IMR-90 (cell line): ENCODE measurements around the gene DAAM2. TPM values are rescaled to one million over a fixed set of nuclear protein-coding genes. Genes with fewer than 3 reads are reported as not detected.

Experiments used
- ATAC-seq: fragments of 200-7000 bp; cut with Tn5 transposase; 2 replicates; pipeline ENCODE4 v1.9.1; 2020; ENCODE audit warnings: low read depth, mild to moderate bottlenecking, moderate library complexity
- BruUV-seq: library from RNA; stranded (reverse); fragments of 400-500 nt; replicated peaks from 2 replicates; lab custom pipeline; 2021; lab: Mats Ljungman, UMichigan
- CTCF ChIA-PET: fragments of 300-600 bp; formaldehyde crosslinking; extraction: SDS; loops from one replicate; lab custom pipeline; 2021; ENCODE audit warnings: antibody characterized with exemption; lab: Yijun Ruan, JAX
- POLR2A ChIA-PET: fragments of 300-600 bp; sonication (Branson Sonifier 250); formaldehyde crosslinking; loops from one replicate; lab custom pipeline; 2022; ENCODE audit warnings: antibody characterized with exemption; ENCODE audit not compliant: unreplicated experiment; lab: Charles Lee
- DNase-seq: peaks from one replicate; pipeline ENCODE4 v3.0.0; 2013
- H2AFZ ChIP-seq: replicated peaks from 2 replicates; pipeline ENCODE3; 2013; ENCODE audit warnings: low read length, mild to moderate bottlenecking; ENCODE audit not compliant: poor library complexity
- H2AK5ac ChIP-seq: 2 replicates; pipeline ENCODE4 v1.6.1; 2013; ENCODE audit warnings: low read depth, low read length, inconsistent platforms
- H2AK9ac ChIP-seq: replicated peaks from 2 replicates; pipeline ENCODE3; 2013; ENCODE audit warnings: mild to moderate bottlenecking, low read depth, low read length, moderate library complexity; ENCODE audit not compliant: poor library complexity
- H2BK120ac ChIP-seq: 2 replicates; pipeline ENCODE4 v1.6.1; 2013; ENCODE audit warnings: low read depth, low read length, inconsistent platforms
- H2BK15ac ChIP-seq: 3 replicates; pipeline ENCODE4 v1.6.1; 2013; ENCODE audit warnings: low read depth, low read length, inconsistent platforms
- H2BK20ac ChIP-seq: 2 replicates; pipeline ENCODE4 v1.6.1; 2013; ENCODE audit warnings: low read depth, mild to moderate bottlenecking, inconsistent platforms, low read length, moderate library complexity
- H2BK5ac ChIP-seq: 2 replicates; pipeline ENCODE4 v1.6.1; 2013; ENCODE audit warnings: mild to moderate bottlenecking, low read depth, low read length, inconsistent platforms; ENCODE audit not compliant: poor library complexity, severe bottlenecking
- H3K14ac ChIP-seq: replicated peaks from 2 replicates; pipeline ENCODE4 v1.6.1; 2013; ENCODE audit warnings: low read depth, low read length, inconsistent platforms
- H3K18ac ChIP-seq: 2 replicates; pipeline ENCODE4 v1.6.1; 2013; ENCODE audit warnings: low read depth, low read length, control low read depth
- H3K23ac ChIP-seq: 2 replicates; pipeline ENCODE4 v1.6.1; 2013; ENCODE audit warnings: low read depth, low read length, inconsistent platforms
- H3K27ac ChIP-seq: 2 replicates; pipeline ENCODE4 v1.5.1; 2013; ENCODE audit warnings: mild to moderate bottlenecking, control low read depth, low read length; ENCODE audit not compliant: insufficient read depth
- H3K27me3 ChIP-seq: 2 replicates; pipeline ENCODE4 v1.6.1; 2013; ENCODE audit warnings: low read length; ENCODE audit not compliant: control insufficient read depth, insufficient read depth
- H3K36me3 ChIP-seq: 2 replicates; pipeline ENCODE4 v1.6.1; 2013; ENCODE audit warnings: low read length, mixed read lengths; ENCODE audit not compliant: control insufficient read depth, insufficient read depth
- H3K4ac ChIP-seq: 2 replicates; pipeline ENCODE4 v1.6.1; 2013; ENCODE audit warnings: low read depth, low read length, inconsistent platforms
- H3K4me1 ChIP-seq: 2 replicates; pipeline ENCODE4 v1.6.1; 2013; ENCODE audit warnings: low read length, mixed read lengths; ENCODE audit not compliant: control insufficient read depth, insufficient read depth
- H3K4me2 ChIP-seq: 2 replicates; pipeline ENCODE4 v1.6.1; 2013; ENCODE audit warnings: low read depth, mild to moderate bottlenecking, control low read depth, low read length, moderate library complexity
- H3K4me3 ChIP-seq: 2 replicates; pipeline ENCODE4 v1.5.1; 2013; ENCODE audit warnings: low read depth, mild to moderate bottlenecking, control low read depth, low read length, moderate library complexity; ENCODE audit not compliant: insufficient read depth
- H3K56ac ChIP-seq: 2 replicates; pipeline ENCODE4 v1.6.1; 2013; ENCODE audit warnings: low read length, inconsistent platforms; ENCODE audit not compliant: insufficient read depth; ENCODE audit errors: extremely low read depth
- H3K79me1 ChIP-seq, 2 experiments: 2 replicates each; pipeline ENCODE4 v1.6.1; 2013; ENCODE audit warnings: low read length in 2 of 2, inconsistent platforms in 1 of 2, low read depth in 1 of 2
- H3K9ac ChIP-seq: 2 replicates; pipeline ENCODE4 v1.6.1; 2013; ENCODE audit warnings: low read depth, low read length, control low read depth
- H3K9me1 ChIP-seq: 2 replicates; pipeline ENCODE4 v1.6.1; 2013; ENCODE audit warnings: low read length, inconsistent platforms; ENCODE audit not compliant: insufficient read depth
- H3K9me3 ChIP-seq: 2 replicates; pipeline ENCODE4 v1.6.1; 2013; ENCODE audit warnings: low read length; ENCODE audit not compliant: control insufficient read depth, insufficient read depth
- H4K20me1 ChIP-seq: 2 replicates; pipeline ENCODE4 v1.6.1; 2013; ENCODE audit warnings: low read length, inconsistent platforms; ENCODE audit not compliant: insufficient read depth
- H4K5ac ChIP-seq: 2 replicates; pipeline ENCODE4 v1.6.1; 2013; ENCODE audit warnings: mild to moderate bottlenecking, low read depth, low read length, control low read depth
- H4K8ac ChIP-seq, 2 experiments: 2 replicates each; pipeline ENCODE4 v1.6.1; 2013; ENCODE audit warnings: low read depth in 2 of 2, low read length in 2 of 2, control low read depth in 1 of 2, inconsistent platforms in 1 of 2
- H4K91ac ChIP-seq: 2 replicates; pipeline ENCODE4 v1.6.1; 2013; ENCODE audit warnings: low read depth, low read length, inconsistent platforms; ENCODE audit not compliant: insufficient read depth
- CHD1 ChIP-seq: IDR thresholded peaks from 2 replicates; pipeline ENCODE4 v1.6.1; 2012; ENCODE audit warnings: low read depth, low read length, improper control_type of control experiment
- CTCF ChIP-seq: conservative IDR thresholded peaks from 2 replicates; pipeline ENCODE4 v1.5.1; 2012; ENCODE audit warnings: mild to moderate bottlenecking, low read depth, low read length, improper control_type of control experiment
- FOS ChIP-seq: fragments of 150-350 bp; IDR thresholded peaks from 2 replicates; pipeline ENCODE4 v1.6.1; 2016; ENCODE audit warnings: low read depth, low read length
- MAZ ChIP-seq: IDR thresholded peaks from 2 replicates; pipeline ENCODE4 v1.6.1; 2012; ENCODE audit warnings: low read depth, mild to moderate bottlenecking, low read length, improper control_type of control experiment, moderate library complexity, borderline replicate concordance
- NFE2L2 ChIP-seq: fragments of 150-350 bp; IDR thresholded peaks from 2 replicates; pipeline ENCODE4 v1.6.1; 2016; ENCODE audit warnings: low read depth, mild to moderate bottlenecking, low read length
- RAD21 ChIP-seq: IDR thresholded peaks from 2 replicates; pipeline ENCODE4 v1.6.1; 2012; ENCODE audit warnings: low read length, improper control_type of control experiment
- RCOR1 ChIP-seq: IDR thresholded peaks from 2 replicates; pipeline ENCODE4 v1.6.1; 2012; ENCODE audit warnings: mild to moderate bottlenecking, low read length, improper control_type of control experiment; ENCODE audit not compliant: insufficient replicate concordance
- SMC3 ChIP-seq: fragments of 150-350 bp; IDR thresholded peaks from 2 replicates; pipeline ENCODE4 v1.6.1; 2016; ENCODE audit warnings: low read depth, mild to moderate bottlenecking, antibody characterized with exemption, low read length, moderate library complexity
- WGBS, 2 experiments: methylation state at CpG; one replicate each; pipeline versions ENCODE4 v1.1.5 to v1.1.7; 2013; ENCODE audit warnings: missing lambda C conversion rate in 2 of 2; ENCODE audit not compliant: insufficient read length in 1 of 2; ENCODE audit errors: extremely low coverage in 2 of 2; 5-methylcytosine and 5-hydroxymethylcytosine counted together
- dilution Hi-C: fragments of 300-500 bp; cut with HindIII; formaldehyde crosslinking; loops from one replicate; pipeline ENCODE4 v1.14.3; 2018; ENCODE audit warnings: low sequenced_read_pairs; ENCODE audit not compliant: unreplicated experiment
- in situ Hi-C: fragments of 300-500 bp; cut with MboI; formaldehyde crosslinking; loops from 3 replicates; pipeline ENCODE4 v1.14.3; 2019; ENCODE audit warnings: low sequenced_read_pairs, inconsistent platforms, mixed read lengths
- intact Hi-C: fragments of 100-400 bp; cut with micrococcal nuclease; formaldehyde crosslinking; loops from 2 replicates; pipeline ENCODE4 v1.10.0; 2022
- polyA plus RNA-seq, 3 experiments: library from polyadenylated mRNA; depleted of rRNA; stranded (reverse); fragments of >200 nt; gene quantifications; 2 replicates each; pipeline ENCODE4 v1.2.3, GENCODE V29; 2012; ENCODE audit warnings: low replicate concordance in 1 of 3
- total RNA-seq: library from RNA; depleted of rRNA; stranded (reverse); fragments of >200 nt; gene quantifications from 2 replicates; pipeline ENCODE4 v1.2.3, GENCODE V29; 2012
- TF ChIP-seq, protein P1 (sequence below): fragments of 150-350 bp; IDR thresholded peaks from 2 replicates; pipeline ENCODE4 v1.6.1; 2017; ENCODE audit warnings: mild to moderate bottlenecking, antibody characterized with exemption, low read length, low read depth
- TF ChIP-seq, protein P2 (sequence below): fragments of 150-350 bp; IDR thresholded peaks from 2 replicates; pipeline ENCODE4 v1.6.1; 2016; ENCODE audit warnings: low read depth, mild to moderate bottlenecking, low read length, moderate library complexity, borderline replicate concordance

Gene DAAM2
- total and polyA plus RNA-seq, 2 of the 4 experiments (the other 2 are of a cell fraction) = 11.2 to 12.9 TPM

DNA sequence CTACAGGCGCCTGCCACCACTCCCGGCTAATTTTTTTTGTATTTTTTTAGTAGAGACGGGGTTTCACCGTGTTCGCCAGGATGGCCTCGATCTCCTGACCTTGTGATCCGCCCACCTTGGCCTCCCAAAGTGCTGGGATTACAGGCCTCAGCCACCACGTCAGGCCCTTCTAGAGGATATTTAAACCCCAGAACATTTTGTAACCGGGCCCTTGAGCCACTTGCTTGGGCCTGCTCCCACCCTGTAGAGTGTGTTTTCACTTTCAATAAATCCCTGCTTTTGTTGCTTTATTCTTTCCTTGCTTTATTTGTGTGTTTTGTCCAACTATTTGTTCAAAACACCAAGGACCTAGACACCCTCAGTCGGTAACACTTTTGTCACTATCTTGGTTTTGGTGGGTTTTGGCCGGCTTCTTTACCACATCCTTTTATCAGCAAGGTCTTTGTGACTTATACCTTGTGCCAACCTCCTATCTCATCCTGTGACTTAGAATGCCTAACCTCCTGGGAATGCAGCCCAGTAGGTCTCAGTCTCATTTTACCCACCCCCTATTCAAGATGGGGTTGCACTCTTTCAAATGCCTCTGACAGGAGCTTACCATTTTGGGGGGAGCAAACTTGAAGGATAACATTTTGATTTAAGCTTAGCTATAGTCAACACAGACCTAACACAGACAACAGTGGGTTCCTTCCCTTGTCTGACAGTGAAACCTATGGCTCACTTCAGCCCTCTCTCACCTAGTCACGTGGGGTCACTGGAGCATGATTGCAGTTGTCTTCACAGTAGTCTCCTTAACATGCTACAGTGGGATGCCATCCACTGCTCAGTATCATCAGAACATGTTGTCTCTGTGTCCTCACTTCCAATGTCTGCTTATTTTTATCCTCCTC lies 39.1 kb upstream of the DAAM2 start:
- no TSS peak for BruUV-seq
- no peak overlapping the region for H2AFZ ChIP-seq
- H2BK5ac ChIP-seq = no peak overlapping the region
- H3K4me2 ChIP-seq = no peak overlapping the region
- no peak overlapping the region for H3K23ac ChIP-seq
- H3K27me3 ChIP-seq = peaks cover 4% of the 10 kb centered on the region
- ChIA-PET POLR2A (no interaction called here), CTCF (no interaction called here)
- in situ Hi-C loops = no loop called here
- no peak overlapping the region for H3K18ac ChIP-seq
- no peak overlapping the region for H3K56ac ChIP-seq
- no peaks in the 10 kb centered on the region for H4K20me1 ChIP-seq
- intact Hi-C loops = no loop called here
- no peak overlapping the region for H3K9ac ChIP-seq
- H3K14ac ChIP-seq = no peak overlapping the region
- no peaks in the 10 kb centered on the region for H3K79me1 ChIP-seq
- H3K9me3 ChIP-seq = no peaks in the 10 kb centered on the region
- no peak overlapping the region for H3K4ac ChIP-seq
- no peaks in the 10 kb centered on the region for H3K4me1 ChIP-seq
- no peak overlapping the region for H2AK5ac ChIP-seq
- TF ChIP-seq FOS = no peak
- TF ChIP-seq NFE2L2 = no peak
- TF ChIP-seq, protein P1, sequence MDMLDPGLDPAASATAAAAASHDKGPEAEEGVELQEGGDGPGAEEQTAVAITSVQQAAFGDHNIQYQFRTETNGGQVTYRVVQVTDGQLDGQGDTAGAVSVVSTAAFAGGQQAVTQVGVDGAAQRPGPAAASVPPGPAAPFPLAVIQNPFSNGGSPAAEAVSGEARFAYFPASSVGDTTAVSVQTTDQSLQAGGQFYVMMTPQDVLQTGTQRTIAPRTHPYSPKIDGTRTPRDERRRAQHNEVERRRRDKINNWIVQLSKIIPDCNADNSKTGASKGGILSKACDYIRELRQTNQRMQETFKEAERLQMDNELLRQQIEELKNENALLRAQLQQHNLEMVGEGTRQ = no peak
- TF ChIP-seq RAD21 = no peak
- no peak for TF ChIP-seq SMC3
- TF ChIP-seq CTCF = no peak
- TF ChIP-seq RCOR1 = no peak
- no peak for TF ChIP-seq CHD1
- TF ChIP-seq, protein P2, sequence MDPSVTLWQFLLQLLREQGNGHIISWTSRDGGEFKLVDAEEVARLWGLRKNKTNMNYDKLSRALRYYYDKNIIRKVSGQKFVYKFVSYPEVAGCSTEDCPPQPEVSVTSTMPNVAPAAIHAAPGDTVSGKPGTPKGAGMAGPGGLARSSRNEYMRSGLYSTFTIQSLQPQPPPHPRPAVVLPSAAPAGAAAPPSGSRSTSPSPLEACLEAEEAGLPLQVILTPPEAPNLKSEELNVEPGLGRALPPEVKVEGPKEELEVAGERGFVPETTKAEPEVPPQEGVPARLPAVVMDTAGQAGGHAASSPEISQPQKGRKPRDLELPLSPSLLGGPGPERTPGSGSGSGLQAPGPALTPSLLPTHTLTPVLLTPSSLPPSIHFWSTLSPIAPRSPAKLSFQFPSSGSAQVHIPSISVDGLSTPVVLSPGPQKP = no peak
- no peak for TF ChIP-seq MAZ
- no peak overlapping the region for H4K8ac ChIP-seq
- no peaks in the 10 kb centered on the region for H3K9me1 ChIP-seq
- no peak for DNase-seq
- dilution Hi-C loops = no loop called here
- H4K91ac ChIP-seq = no peak overlapping the region
- H3K4me3 ChIP-seq = no peak overlapping the region
- H2BK15ac ChIP-seq = no peak overlapping the region
- H4K5ac ChIP-seq = no peak overlapping the region
- no peak overlapping the region for H2BK20ac ChIP-seq
- WGBS, 2 experiments = 88% methylated on average over 5 of the region's 12 CpGs; no CpG with 5 or more reads in 1 of the 2 experiments
- H3K36me3 ChIP-seq = no peaks in the 10 kb centered on the region
- ATAC-seq = no peak
- no peak overlapping the region for H3K27ac ChIP-seq
- H2AK9ac ChIP-seq = no peak overlapping the region
- no peak overlapping the region for H2BK120ac ChIP-seq
